ENCODE results near the gene CERS4. TPM values are rescaled to one million over a fixed set of nuclear protein-coding genes. Genes with fewer than 3 reads are reported as not detected.

CERS4 gene
- total RNA-seq, 1 experiment from 2014 or later, result 66.9 TPM

GRCh38 chr19:8255426-8256125, 46.4 kb downstream of the CERS4 start:
- TF ChIP-seq, protein P1, sequence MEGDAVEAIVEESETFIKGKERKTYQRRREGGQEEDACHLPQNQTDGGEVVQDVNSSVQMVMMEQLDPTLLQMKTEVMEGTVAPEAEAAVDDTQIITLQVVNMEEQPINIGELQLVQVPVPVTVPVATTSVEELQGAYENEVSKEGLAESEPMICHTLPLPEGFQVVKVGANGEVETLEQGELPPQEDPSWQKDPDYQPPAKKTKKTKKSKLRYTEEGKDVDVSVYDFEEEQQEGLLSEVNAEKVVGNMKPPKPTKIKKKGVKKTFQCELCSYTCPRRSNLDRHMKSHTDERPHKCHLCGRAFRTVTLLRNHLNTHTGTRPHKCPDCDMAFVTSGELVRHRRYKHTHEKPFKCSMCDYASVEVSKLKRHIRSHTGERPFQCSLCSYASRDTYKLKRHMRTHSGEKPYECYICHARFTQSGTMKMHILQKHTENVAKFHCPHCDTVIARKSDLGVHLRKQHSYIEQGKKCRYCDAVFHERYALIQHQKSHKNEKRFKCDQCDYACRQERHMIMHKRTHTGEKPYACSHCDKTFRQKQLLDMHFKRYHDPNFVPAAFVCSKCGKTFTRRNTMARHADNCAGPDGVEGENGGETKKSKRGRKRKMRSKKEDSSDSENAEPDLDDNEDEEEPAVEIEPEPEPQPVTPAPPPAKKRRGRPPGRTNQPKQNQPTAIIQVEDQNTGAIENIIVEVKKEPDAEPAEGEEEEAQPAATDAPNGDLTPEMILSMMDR (IDR thresholded peaks at IDR 0.05; ENCODE audit: insufficient read depth in 1 of 2, low read depth in 1 of 2, low read length in 1 of 2, severe bottlenecking in 1 of 2, unreplicated experiment in 1 of 2), result no peak
- Mint-ChIP-seq H3K36me3 (ENCODE audit: insufficient read depth, unreplicated experiment) (peaks cover 35% of the 10 kb centered on the region), H3K9me3 (ENCODE audit: unreplicated experiment) (no peaks in the 10 kb centered on the region), H3K27ac (ENCODE audit: unreplicated experiment) (no peak overlapping the region), H3K27me3 (ENCODE audit: insufficient read depth, unreplicated experiment) (no peaks in the 10 kb centered on the region), H3K4me1 (ENCODE audit: low read depth, unreplicated experiment) (no peaks in the 10 kb centered on the region), H3K4me3 (ENCODE audit: unreplicated experiment) (no peak overlapping the region)
- H3K36me3 ChIP-seq (ENCODE audit: control insufficient read depth, insufficient read depth, low read length), result no peaks in the 10 kb centered on the region; the same call in 1 of the 2 replicates
- ChIA-PET POLR2A (no interaction called here), CTCF (interaction anchor here (0.5 to 0.6 kb wide), 2 partner anchors 44 to 123 kb away, joined by 3 to 9 read pairs; no protein-coding TSS in a partner anchor)
- no peaks in the 10 kb centered on the region for H3K9me3 ChIP-seq
- H3K27me3 ChIP-seq (replicated peaks; ENCODE audit: control insufficient read depth, insufficient read depth, low read length), result no peaks in the 10 kb centered on the region
- intact Hi-C loops (cut with micrococcal nuclease; ENCODE audit: unreplicated experiment), result no loop called here
- H3K4me1 ChIP-seq, result no peaks in the 10 kb centered on the region
- H3K4me3 ChIP-seq (ENCODE audit: low read depth, low read length), result no peak overlapping the region
- no TSS peak for BruUV-seq (replicated peaks)
- no peak for DNase-seq

DNA sequence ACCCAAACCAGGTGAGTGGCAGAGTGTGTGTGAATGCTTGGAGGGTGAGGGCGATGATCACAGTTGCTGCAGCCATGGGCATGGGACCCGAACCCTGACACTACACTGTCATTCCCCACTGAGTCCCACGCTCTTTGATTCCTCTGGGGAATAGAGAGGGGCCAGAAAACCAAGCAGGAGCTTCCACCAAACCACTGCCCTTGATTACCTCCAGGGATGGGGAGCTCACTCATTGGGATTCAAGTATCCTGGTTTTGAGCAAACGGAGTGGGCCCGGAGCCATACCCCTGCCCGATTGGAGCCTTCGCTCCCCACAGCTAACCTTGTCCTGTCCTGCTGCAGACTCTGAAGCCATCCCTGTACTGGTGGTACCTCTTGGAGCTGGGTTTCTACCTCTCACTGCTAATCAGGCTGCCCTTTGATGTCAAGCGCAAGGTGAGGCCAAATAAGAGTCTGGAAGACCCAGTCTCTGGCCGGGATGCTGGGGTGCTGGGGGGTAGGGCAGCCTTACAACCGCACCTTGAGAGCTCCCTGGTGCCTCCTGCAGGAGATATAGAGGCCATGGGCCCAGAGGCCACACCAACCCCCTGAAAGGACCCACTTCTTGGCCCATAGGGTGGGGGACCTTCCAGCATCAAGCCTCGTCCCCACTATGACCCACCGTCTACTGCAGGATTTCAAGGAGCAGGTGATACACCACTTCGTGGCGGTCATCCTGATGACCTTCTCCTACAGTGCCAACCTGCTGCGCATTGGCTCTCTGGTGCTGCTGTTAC, 47.3 kb downstream of the CERS4 start:
- no peaks in the 10 kb centered on the region for H3K27me3 ChIP-seq (replicated peaks; ENCODE audit: control insufficient read depth, insufficient read depth, low read length)
- POLR2A ChIA-PET, result no interaction called here
- Mint-ChIP-seq H3K27me3 (ENCODE audit: insufficient read depth, unreplicated experiment) (no peaks in the 10 kb centered on the region), H3K4me1 (ENCODE audit: low read depth, unreplicated experiment) (no peaks in the 10 kb centered on the region), H3K36me3 (ENCODE audit: insufficient read depth, unreplicated experiment) (peaks cover 35% of the 10 kb centered on the region), H3K4me3 (ENCODE audit: unreplicated experiment) (no peak overlapping the region), H3K9me3 (ENCODE audit: unreplicated experiment) (no peaks in the 10 kb centered on the region), H3K27ac (ENCODE audit: unreplicated experiment) (no peak overlapping the region)
- no TSS peak for BruUV-seq (replicated peaks)
- H3K4me3 ChIP-seq (ENCODE audit: low read depth, low read length), result no peak overlapping the region
- CTCF ChIA-PET, result interaction anchor here (0.5 to 0.6 kb wide), 2 partner anchors 45 to 123 kb away, joined by 3 to 9 read pairs; no protein-coding TSS in a partner anchor
- H3K36me3 ChIP-seq (ENCODE audit: control insufficient read depth, insufficient read depth, low read length), result no peaks in the 10 kb centered on the region; the same call in 1 of the 2 replicates
- no peaks in the 10 kb centered on the region for H3K9me3 ChIP-seq
- intact Hi-C loops (cut with micrococcal nuclease; ENCODE audit: unreplicated experiment), result no loop called here
- DNase-seq, result no peak
- TF ChIP-seq, protein P1 (IDR thresholded peaks at IDR 0.05; ENCODE audit: insufficient read depth in 1 of 2, low read depth in 1 of 2, low read length in 1 of 2, severe bottlenecking in 1 of 2, unreplicated experiment in 1 of 2), result no peak
- no peaks in the 10 kb centered on the region for H3K4me1 ChIP-seq

DNA sequence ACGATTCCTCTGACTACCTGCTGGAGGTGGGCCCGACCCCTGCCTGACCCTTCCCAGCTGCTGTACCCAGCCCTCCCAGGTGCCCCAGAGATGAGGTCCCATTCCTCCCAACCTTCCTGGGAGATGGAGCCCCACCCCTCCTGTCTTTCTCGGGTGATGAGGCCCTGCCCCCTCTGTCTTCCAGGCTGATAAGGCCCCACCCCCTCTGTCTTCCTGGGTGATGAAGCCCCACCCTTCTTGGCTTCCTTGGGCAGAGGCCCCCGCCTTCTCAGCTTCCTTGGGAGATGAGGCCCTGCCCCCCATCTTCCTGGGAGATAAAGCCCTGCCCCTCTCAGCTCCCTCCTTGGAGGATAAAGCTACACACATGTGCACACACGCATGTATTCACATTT, 47.9 kb downstream of the CERS4 start:
- ChIA-PET POLR2A (no interaction called here), CTCF (interaction anchor here (0.6 kb wide), 1 partner anchor 250 kb away, joined by 4 read pairs; no protein-coding TSS in a partner anchor)
- Mint-ChIP-seq H3K4me1 (ENCODE audit: low read depth, unreplicated experiment) (no peaks in the 10 kb centered on the region), H3K27ac (ENCODE audit: unreplicated experiment) (no peak overlapping the region), H3K27me3 (ENCODE audit: insufficient read depth, unreplicated experiment) (no peaks in the 10 kb centered on the region), H3K4me3 (ENCODE audit: unreplicated experiment) (no peak overlapping the region), H3K9me3 (ENCODE audit: unreplicated experiment) (no peaks in the 10 kb centered on the region), H3K36me3 (ENCODE audit: insufficient read depth, unreplicated experiment) (peaks cover 35% of the 10 kb centered on the region)
- no peaks in the 10 kb centered on the region; the same call in 1 of the 2 replicates for H3K36me3 ChIP-seq (ENCODE audit: control insufficient read depth, insufficient read depth, low read length)
- H3K4me3 ChIP-seq (ENCODE audit: low read depth, low read length), result no peak overlapping the region
- intact Hi-C loops (cut with micrococcal nuclease; ENCODE audit: unreplicated experiment), result no loop called here
- H3K4me1 ChIP-seq, result no peaks in the 10 kb centered on the region
- TF ChIP-seq, protein P1 (IDR thresholded peaks at IDR 0.05; ENCODE audit: insufficient read depth in 1 of 2, low read depth in 1 of 2, low read length in 1 of 2, severe bottlenecking in 1 of 2, unreplicated experiment in 1 of 2), result no peak
- no peaks in the 10 kb centered on the region for H3K27me3 ChIP-seq (replicated peaks; ENCODE audit: control insufficient read depth, insufficient read depth, low read length)
- H3K9me3 ChIP-seq, result no peaks in the 10 kb centered on the region
- no TSS peak for BruUV-seq (replicated peaks)
- no peak for DNase-seq

Measured in Caco-2 (cell line).